ENCODE results near the gene MCC.
A peak's percentile ranks its signal among the peaks of the same experiment; 100 is the strongest.

Gene MCC

DNA sequence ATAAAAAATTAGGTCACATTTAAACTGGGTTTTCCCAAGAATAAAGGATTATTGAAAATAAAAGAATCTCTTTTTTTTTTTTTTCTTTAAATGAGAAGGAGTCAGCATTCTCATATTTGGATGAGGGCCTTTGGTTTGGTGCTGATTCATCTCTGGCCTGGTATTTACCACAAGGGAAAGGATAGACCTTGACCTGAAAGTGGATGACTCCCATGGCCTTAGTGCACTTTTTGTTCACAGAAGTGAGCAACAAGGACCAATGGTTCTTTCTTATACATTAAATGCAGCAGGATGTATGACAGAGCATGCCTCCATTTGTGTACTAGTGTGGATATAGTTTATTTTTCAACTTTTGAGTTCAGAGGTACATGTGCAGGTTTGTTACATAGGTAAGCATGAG is 32.2 kb upstream of the MCC start:
- TF ChIP-seq, protein P1, sequence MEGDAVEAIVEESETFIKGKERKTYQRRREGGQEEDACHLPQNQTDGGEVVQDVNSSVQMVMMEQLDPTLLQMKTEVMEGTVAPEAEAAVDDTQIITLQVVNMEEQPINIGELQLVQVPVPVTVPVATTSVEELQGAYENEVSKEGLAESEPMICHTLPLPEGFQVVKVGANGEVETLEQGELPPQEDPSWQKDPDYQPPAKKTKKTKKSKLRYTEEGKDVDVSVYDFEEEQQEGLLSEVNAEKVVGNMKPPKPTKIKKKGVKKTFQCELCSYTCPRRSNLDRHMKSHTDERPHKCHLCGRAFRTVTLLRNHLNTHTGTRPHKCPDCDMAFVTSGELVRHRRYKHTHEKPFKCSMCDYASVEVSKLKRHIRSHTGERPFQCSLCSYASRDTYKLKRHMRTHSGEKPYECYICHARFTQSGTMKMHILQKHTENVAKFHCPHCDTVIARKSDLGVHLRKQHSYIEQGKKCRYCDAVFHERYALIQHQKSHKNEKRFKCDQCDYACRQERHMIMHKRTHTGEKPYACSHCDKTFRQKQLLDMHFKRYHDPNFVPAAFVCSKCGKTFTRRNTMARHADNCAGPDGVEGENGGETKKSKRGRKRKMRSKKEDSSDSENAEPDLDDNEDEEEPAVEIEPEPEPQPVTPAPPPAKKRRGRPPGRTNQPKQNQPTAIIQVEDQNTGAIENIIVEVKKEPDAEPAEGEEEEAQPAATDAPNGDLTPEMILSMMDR (conservative IDR thresholded peaks at IDR 0.05), result no peak
- no peak overlapping the region for H3K27ac ChIP-seq

DNA sequence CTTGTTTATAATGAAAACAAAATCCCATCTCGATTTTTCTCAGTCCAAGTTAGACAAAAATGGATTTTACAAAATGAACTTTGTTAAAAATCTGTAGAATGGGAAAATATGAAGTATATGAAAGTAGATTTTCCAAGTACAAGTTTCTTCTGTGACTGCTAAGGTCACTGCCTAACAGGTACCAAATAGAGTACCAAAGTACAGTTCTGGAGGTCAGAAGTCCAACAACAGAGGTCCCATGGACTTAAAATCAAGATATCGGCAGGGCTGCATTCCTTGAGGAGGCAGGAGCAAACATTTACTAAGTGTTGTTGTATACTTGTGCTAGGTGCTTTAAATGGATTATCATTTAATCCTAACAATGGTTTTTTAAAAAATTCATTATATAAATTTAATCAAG is 31.2 kb upstream of the MCC start:
- TF ChIP-seq, protein P1 (conservative IDR thresholded peaks at IDR 0.05), result no peak
- H3K27ac ChIP-seq, result no peak overlapping the region

DNA sequence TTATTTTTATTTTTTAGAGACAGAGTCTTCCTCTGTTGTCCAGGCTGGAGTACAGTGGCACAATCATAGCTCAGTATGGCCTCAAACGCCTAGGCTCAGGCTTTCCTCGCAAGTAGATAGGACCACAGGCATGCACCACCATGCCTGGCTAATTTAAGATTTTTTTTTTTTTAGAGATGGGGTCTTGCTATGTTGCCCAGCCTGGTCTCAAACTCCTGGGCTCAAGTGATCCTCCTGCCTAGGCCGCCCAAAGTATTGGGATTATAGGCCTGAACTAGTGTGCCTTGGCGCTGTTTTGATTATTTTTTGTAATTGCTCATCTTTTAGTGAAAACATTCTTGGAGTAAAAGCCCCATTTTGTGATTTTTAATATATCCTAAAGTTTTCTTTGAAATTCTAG is 30.6 kb upstream of the MCC start:
- TF ChIP-seq, protein P1 (conservative IDR thresholded peaks at IDR 0.05), result no peak
- no peak overlapping the region for H3K27ac ChIP-seq

DNA sequence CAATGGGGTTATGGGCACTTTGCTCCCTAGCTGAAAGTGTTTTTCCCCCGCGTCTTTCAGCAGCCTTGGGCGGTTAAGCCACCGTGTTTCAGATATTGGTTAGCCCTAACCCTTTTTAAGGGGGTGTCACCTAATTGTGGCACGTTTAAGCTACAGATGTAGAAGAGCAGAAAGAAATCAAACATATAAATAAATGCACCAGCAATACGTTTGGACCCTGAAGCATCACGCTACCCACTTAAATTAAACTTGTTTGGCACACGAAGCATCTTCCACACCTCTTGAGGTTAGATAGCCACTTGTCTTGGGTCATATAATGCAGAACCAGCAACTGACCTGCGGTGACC is 26.0 kb upstream of the MCC start:
- H3K27ac ChIP-seq, result peak overlapping the region; percentile 78
- TF ChIP-seq, protein P1 (conservative IDR thresholded peaks at IDR 0.05), result no peak

DNA sequence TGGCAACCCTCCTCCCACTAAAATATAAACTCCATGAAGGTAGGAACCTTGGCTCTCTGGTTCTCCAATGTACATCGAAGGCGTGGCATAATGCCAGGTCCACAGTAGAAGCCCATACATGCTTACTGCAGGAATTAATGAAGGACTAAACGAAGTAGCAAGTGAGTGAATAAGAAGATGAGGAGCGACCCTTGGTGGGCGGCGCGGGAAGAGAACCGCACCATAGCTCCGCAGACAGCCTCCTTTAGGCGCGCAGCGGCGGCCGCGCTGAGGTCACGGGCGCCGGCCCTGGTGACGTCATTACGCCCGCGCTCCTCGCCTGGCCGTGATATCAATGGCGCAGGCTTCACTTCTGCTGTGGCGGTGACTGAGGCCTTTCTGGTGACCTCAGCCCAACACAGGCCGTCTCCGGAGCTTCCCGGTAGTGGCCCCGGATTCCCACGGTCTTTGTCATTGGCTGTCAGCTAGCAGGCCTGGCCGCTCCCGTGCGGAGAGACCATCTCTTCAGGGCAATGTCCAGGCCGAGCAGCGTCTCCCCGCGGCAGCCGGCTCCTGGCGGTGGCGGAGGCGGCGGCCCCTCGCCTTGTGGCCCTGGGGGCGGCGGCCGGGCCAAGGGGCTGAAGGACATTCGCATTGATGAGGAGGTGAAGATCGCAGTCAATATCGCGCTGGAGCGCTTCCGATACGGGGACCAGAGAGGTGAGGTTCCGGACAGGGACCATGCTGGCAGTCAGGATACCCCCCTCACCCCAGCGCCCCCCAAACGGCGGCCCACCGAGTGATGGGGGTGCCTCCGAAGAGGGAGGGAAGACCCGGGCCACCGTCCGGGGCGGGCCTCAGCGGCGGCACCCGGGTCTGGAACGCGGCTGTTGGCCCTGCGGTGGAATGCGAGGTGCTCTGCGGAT is 25.4 kb upstream of the MCC start, which contains the start of gene YTHDC2:
Gene YTHDC2 (plus strand): TSS at position 311 of the 905 bp plus-strand sequence. CDS start 202 bp downstream, at position 513.
- peak within 1 kb of the TSS; percentile 78 for H3K27ac ChIP-seq
- TF ChIP-seq, protein P1 (conservative IDR thresholded peaks at IDR 0.05), result peak; percentile 53

DNA sequence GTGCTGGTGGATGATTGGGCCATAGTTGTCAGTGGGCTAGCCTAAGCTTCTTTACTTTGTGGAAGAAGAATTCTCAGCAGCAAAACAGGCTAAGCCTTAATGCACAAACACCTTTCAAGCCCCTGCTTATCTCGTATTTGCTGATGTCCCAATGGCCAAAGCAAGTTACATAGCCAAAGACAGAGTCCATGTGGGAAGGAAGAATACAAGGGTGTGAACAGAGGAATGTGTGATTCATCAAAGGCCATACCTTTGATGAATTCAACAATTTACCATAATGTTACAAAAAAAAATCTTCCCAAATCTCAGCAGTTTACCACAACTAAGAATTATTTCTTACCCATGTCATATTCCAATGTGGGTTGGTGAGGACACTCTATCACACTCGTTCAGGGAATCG is 24.1 kb upstream of the MCC start:
- TF ChIP-seq, protein P1 (conservative IDR thresholded peaks at IDR 0.05), result no peak
- no peak overlapping the region; the same call in 1 of the 2 replicates for H3K27ac ChIP-seq

DNA sequence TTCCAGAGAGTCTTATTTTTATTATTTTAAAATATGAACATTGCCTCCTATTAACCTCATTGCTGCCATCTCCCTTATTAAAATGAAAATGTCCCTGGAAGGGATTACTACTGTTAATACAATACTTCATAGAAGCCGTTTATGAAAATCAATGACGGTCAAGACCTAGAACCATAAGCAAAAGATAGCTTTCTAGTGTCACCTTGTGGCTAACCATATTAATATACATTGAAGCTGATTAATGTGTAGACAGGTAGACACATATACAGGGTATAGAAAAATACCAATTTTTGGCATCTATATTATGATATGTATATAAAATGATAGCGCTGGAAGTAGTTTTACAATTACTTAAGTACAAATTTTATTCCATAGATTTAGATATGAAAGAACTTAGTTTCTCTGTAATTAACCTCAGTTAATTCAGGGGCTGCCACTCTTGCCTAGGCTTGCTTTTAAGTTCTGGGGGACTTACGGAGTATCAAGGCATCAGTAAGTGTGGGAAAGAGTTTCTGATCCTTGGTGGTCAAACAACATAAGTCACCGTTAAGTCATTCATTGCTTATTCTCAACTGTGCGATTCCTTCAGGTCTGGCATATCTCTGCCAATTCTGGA is 22.7 kb upstream of the MCC start:
- H3K27ac ChIP-seq, result no peak overlapping the region
- TF ChIP-seq, protein P1 (conservative IDR thresholded peaks at IDR 0.05), result peak; percentile 81
